Measurements from ENCODE around the gene FCHSD1.

DNA sequence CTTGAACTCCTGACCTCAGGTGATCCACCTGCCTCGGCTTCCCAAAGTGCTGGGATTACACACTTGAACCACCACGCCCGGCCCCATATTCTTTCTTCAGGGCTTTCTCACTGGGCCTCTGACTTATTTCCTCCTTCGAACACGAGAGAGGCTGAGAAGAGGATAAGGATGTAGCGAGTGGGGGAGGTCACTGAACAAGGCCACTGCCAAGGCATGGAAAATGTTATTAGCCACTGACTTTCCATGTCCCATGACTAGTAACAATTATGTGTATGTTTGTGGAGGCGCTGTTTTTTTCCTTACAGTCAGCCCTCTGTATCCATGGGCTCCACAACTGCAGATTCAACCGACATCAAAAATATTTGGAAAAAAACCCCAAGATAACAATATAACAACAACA lies 12.3 kb upstream of the FCHSD1 start:
- TF ChIP-seq POLR2A (IDR thresholded peaks at IDR 0.05), result no peak
- TF ChIP-seq, protein P1, sequence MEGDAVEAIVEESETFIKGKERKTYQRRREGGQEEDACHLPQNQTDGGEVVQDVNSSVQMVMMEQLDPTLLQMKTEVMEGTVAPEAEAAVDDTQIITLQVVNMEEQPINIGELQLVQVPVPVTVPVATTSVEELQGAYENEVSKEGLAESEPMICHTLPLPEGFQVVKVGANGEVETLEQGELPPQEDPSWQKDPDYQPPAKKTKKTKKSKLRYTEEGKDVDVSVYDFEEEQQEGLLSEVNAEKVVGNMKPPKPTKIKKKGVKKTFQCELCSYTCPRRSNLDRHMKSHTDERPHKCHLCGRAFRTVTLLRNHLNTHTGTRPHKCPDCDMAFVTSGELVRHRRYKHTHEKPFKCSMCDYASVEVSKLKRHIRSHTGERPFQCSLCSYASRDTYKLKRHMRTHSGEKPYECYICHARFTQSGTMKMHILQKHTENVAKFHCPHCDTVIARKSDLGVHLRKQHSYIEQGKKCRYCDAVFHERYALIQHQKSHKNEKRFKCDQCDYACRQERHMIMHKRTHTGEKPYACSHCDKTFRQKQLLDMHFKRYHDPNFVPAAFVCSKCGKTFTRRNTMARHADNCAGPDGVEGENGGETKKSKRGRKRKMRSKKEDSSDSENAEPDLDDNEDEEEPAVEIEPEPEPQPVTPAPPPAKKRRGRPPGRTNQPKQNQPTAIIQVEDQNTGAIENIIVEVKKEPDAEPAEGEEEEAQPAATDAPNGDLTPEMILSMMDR (IDR thresholded peaks at IDR 0.05), result no peak
